GM12891 (cell line): ENCODE results near the gene C1orf74.
A peak's percentile ranks its signal among the peaks of the same experiment; 100 is the strongest.

ENCODE experiments used
- DNase-seq: peaks from one replicate; pipeline ENCODE4 v3.0.0; 2011; ENCODE audit warnings: low spot score; ENCODE audit not compliant: insufficient read length
- FAIRE-seq: peaks from 2 replicates; lab custom pipeline; 2011; peaks lifted over from hg19 to GRCh38; lab: Jason Lieb, UNC
- PAX5 ChIP-seq: IDR thresholded peaks from 2 replicates; pipeline ENCODE4 v1.6.1; 2011; ENCODE audit warnings: low read length, moderate library complexity, mild to moderate bottlenecking; ENCODE audit not compliant: insufficient read depth, severe bottlenecking
- POLR2A ChIP-seq: IDR thresholded peaks from 2 replicates; pipeline ENCODE4 v1.6.1; 2011; ENCODE audit warnings: low read depth, low read length, control low read depth
- POLR2AphosphoS5 ChIP-seq: IDR thresholded peaks from 2 replicates; pipeline ENCODE4 v1.6.1; 2011; ENCODE audit warnings: low read depth, low read length, control low read depth
- POU2F2 ChIP-seq: IDR thresholded peaks from 2 replicates; pipeline ENCODE4 v1.6.1; 2011; ENCODE audit warnings: low read depth, mild to moderate bottlenecking, control low read depth, low read length, moderate library complexity
- SPI1 ChIP-seq: IDR thresholded peaks from 2 replicates; pipeline ENCODE4 v1.6.1; 2011; ENCODE audit warnings: low read depth, low read length, control low read depth
- TAF1 ChIP-seq: IDR thresholded peaks from 2 replicates; pipeline ENCODE4 v1.6.1; 2011; ENCODE audit warnings: low read depth, low read length, control low read depth

The C1orf74 gene

GRCh38 chr1:209736490-209737117, 47.8 kb downstream of the C1orf74 start:
- DNase-seq (no peak), FAIRE-seq (no peak)
- TF ChIP-seq POU2F2, result no peak
- no peak for TF ChIP-seq SPI1
- TF ChIP-seq POLR2AphosphoS5, result no peak
- TF ChIP-seq TAF1, result no peak
- TF ChIP-seq PAX5, result no peak
- no peak for TF ChIP-seq POLR2A

GRCh38 chr1:209733409-209734192, 50.8 kb downstream of the C1orf74 start:
- DNase-seq (no peak), FAIRE-seq (no peak)
- TF ChIP-seq POU2F2 (no peak), SPI1 (peak; percentile 33; the same call in 1 of the 2 replicates), PAX5 (no peak)

GRCh38 chr1:209732725-209733124, 51.6 kb downstream of the C1orf74 start:
- no peak for DNase-seq
- no peak for TF ChIP-seq SPI1
- TF ChIP-seq TAF1, result no peak
- no peak for TF ChIP-seq POLR2A
- no peak for TF ChIP-seq POLR2AphosphoS5
- no peak for TF ChIP-seq POU2F2
- TF ChIP-seq PAX5, result no peak
- no peak for FAIRE-seq

GRCh38 chr1:209729436-209729835, 54.9 kb downstream of the C1orf74 start:
- DNase-seq (no peak), FAIRE-seq (no peak)
- TF ChIP-seq POLR2A (no peak), SPI1 (no peak)
